GM11168 (cell line): ENCODE results near the gene USP36.

Source experiments
- in situ Hi-C: fragments of 300-500 bp; cut with MboI; formaldehyde crosslinking; loops from one replicate; pipeline ENCODE4 v1.12.0; 2022; ENCODE audit warnings: low sequenced_read_pairs; ENCODE audit not compliant: unreplicated experiment

The USP36 gene

GRCh38 chr17:78819806-78820792 is 20.5 kb downstream of the USP36 start:
- in situ Hi-C loops = loop anchor here (25.0 kb wide), 1 partner anchor 308 kb away; no protein-coding TSS in a partner anchor

- in situ Hi-C loops = loop anchor here (25.0 kb wide), 1 partner anchor 307 kb away; no protein-coding TSS in a partner anchor
These were observed 21.2 kb downstream of the USP36 start for GRCh38 chr17:78819402-78819801.

GRCh38 chr17:78818932-78819331 is 21.7 kb downstream of the USP36 start:
- in situ Hi-C loops = loop anchor here (25.0 kb wide), 1 partner anchor 307 kb away; no protein-coding TSS in a partner anchor

- in situ Hi-C loops = loop anchor here (25.0 kb wide), 1 partner anchor 306 kb away; no protein-coding TSS in a partner anchor
These were observed 22.3 kb downstream of the USP36 start for GRCh38 chr17:78818152-78818846.

GRCh38 chr17:78817123-78817522 is 23.5 kb downstream of the USP36 start:
- in situ Hi-C loops = loop anchor here (25.0 kb wide), 1 partner anchor 305 kb away; no protein-coding TSS in a partner anchor

- in situ Hi-C loops = loop anchor here (25.0 kb wide), 1 partner anchor 303 kb away; no protein-coding TSS in a partner anchor
These were observed 24.9 kb downstream of the USP36 start for GRCh38 chr17:78815696-78816095.

- in situ Hi-C loops = loop anchor here (25.0 kb wide), 1 partner anchor 301 kb away; no protein-coding TSS in a partner anchor
These were observed 27.8 kb downstream of the USP36 start for GRCh38 chr17:78812855-78813254.

- in situ Hi-C loops = loop anchor here (25.0 kb wide), 1 partner anchor 296 kb away; no protein-coding TSS in a partner anchor
These were observed 32.5 kb downstream of the USP36 start for GRCh38 chr17:78808163-78808562.

GRCh38 chr17:78806451-78806850 is 34.2 kb downstream of the USP36 start:
- in situ Hi-C loops = loop anchor here (25.0 kb wide), 1 partner anchor 294 kb away; no protein-coding TSS in a partner anchor

GRCh38 chr17:78805301-78805700 is 35.3 kb downstream of the USP36 start:
- in situ Hi-C loops = loop anchor here (25.0 kb wide), 1 partner anchor 293 kb away; no protein-coding TSS in a partner anchor

GRCh38 chr17:78804777-78805176 is 35.8 kb downstream of the USP36 start:
- in situ Hi-C loops = loop anchor here (25.0 kb wide), 1 partner anchor 292 kb away; no protein-coding TSS in a partner anchor

GRCh38 chr17:78803186-78803845 is 37.3 kb downstream of the USP36 start:
- in situ Hi-C loops = loop anchor here (25.0 kb wide), 1 partner anchor 291 kb away; no protein-coding TSS in a partner anchor

- in situ Hi-C loops = loop anchor here (25.0 kb wide), 1 partner anchor 290 kb away; no protein-coding TSS in a partner anchor
These were observed 38.2 kb downstream of the USP36 start for GRCh38 chr17:78802459-78802858.

GRCh38 chr17:78802008-78802407 is 38.6 kb downstream of the USP36 start:
- in situ Hi-C loops = loop anchor here (25.0 kb wide), 1 partner anchor 290 kb away; no protein-coding TSS in a partner anchor

- in situ Hi-C loops = loop anchor here (25.0 kb wide), 1 partner anchor 288 kb away; no protein-coding TSS in a partner anchor
These were observed 40.3 kb downstream of the USP36 start for GRCh38 chr17:78800132-78800931.

GRCh38 chr17:78798695-78799559 is 41.7 kb downstream of the USP36 start:
- in situ Hi-C loops = no loop called here

- in situ Hi-C loops = no loop called here
These were observed 42.7 kb downstream of the USP36 start for GRCh38 chr17:78797691-78798585.
